Activated CD4-positive, alpha-beta T cell treated with anti-CD3 and anti-CD28 coated beads for 24 hours (primary cell): Measurements from ENCODE around the gene FNIP2.
"Not testable (repeated sequence)": the region's sequence is repeated elsewhere in the genome, so short reads cannot be mapped to it uniquely, and the experiment has no call there.

Experiments
- DNase-seq, 2 donors: peaks; one replicate each; pipeline ENCODE4 v3.0.0-alpha.2; 2020; ENCODE audit warnings: low read depth in 2 of 2

Gene FNIP2

DNA sequence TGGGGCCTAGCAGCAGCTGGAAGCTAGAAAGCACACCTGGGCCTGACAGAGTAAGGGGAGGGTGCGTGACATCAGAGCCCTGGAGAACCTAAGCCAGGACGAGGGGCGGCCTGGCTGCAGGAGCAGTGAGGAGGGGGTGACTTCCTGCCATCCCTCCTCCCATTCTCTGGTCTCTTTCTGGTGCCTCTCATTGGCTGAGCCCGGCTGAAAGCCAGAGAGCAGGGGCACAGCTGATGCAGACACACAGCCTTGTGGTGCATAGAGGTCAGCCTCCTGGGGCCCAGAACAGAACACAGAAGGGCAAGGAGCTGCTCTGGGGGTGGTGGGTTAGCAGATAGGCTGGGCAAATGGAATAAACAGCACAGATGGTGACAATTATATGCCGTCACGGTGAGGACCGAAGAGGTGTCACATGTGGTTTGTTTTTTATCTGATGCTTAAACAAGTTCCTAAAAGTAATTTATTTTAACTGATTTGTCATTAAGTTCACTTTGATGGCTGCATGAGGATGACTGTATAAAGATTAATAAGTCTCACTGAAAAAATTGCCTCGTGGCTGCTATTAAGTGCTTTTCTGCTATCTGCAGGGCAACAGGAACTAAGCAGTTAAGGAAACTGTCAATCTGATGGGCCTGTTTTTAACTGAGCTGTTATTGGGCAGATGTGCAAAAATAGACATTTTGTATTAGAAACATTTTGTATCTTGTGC, 102.0 kb downstream of the FNIP2 start:
- DNase-seq = no peak

DNA sequence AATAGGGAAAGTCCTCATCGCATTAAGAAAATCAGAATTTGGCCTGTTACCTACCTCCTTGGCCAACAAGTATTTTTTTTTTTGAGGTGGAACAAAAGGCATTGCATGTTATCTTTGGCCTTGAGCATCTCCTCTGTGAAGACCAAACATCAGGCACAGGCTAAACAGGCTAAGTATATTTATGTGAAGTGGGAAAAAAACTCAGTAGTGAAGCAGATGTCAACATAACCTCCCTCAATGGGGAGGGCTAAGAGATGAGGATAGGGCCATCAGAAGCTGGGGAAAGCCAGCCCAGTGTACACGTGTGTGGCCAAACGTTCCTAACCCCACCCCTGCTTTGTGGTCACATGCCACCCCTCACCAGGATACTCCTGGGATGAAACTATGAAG, 102.5 kb downstream of the FNIP2 start:
- DNase-seq = no peak

DNA sequence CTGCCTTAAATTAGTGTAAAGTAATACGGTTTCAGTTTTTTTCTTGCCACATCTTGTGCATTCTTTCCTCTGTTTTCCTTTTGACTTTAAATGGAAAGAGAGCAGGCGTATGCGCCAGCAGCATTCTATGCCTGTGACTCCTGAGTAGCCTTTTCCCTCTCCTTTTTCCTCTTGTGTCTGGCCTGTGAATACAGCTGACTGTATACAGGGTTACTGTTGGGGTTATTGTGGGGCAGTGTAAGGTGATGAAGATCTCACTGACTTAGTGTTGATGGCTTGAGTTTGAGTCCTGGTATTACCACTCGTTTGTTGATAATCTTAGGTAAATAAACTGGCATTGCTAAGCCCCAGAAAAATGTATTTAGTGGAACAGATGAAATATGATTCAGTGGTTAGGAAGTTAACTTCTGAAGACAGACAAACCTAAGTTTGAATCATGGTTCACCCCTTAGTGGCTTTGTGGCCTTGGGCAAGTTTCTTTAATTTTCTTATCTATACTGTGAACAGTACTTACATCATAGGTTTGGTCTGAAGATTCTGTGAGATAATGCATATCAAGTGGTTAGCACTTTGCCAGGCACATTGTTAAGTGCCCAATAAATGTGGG, 105.1 kb downstream of the FNIP2 start:
- no peak for DNase-seq

DNA sequence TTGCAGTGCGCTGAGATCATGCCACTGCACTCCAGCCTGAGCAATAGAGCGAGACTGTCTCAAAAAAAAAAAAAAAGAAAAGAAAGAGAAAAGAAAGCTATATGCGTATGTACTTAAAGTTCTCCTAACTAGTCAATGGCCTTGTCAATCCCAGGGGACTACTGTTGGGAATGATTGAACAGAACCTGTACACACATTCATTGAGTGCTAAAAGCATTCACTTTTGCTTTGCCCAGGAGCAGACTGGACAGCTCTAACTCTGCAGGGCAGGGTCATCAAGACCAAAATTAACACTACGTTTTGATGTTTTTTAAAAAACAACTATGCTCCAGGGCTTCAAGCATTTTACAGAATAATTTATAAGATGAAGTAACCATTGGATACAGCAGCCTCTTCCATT, 106.2 kb downstream of the FNIP2 start:
- DNase-seq = no peak

DNA sequence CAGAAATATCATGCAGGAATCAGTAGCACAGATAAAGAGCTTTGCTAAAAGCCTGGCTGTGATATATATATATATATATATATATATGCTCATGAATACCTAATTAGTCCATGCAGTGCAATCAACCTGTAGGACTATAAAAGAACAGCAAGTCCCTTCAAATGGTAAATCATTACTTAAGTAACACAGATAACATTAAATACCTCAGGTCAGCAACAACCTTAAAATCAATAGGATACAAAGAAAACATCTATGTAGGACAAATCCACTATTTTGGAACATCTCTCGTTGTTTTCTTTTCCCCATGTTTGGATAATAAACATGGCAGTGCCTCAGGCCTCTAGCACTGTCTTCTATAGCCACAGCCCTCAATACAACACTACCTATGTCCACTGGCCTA, 106.6 kb downstream of the FNIP2 start:
- DNase-seq = no peak

DNA sequence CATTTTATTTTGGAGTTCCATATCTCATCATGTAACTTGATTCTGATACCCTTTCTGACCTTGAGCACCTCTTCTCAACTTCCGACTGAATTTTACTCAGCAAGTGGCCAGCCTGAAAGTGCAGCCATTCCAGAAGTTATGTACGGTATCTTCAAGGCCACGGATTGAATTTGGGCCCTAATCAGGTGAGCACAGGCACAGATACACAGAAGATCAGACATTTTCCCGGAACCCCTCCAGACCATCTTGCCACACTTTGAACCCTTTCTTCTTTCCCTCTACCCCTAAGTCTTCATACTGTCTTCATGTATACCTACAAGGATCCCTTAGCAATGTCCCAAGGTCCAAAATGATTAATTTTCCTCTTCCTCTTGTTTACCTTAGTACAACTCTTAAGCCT, 108.2 kb downstream of the FNIP2 start:
- no peak for DNase-seq

DNA sequence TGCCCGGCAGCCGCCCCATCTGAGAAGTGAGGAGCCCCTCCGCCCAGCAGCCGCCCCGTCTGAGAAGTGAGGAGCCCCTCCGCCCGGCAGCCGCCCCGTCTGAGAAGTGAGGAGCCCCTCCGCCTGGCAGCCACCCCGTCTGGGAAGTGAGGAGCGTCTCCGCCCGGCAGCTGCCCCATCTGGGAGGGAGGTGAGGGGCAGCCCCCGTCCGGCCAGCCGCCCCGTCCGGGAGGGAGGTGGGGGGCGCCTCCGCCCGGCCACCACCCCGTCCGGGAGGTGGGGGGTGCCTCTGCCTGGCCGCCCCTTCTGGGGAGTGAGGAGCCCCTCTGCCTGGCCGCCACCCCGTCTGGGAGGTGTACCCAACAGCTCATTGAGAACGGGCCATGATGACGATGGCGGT, 113.3 kb downstream of the FNIP2 start:
- DNase-seq = not testable (repeated sequence)

DNA sequence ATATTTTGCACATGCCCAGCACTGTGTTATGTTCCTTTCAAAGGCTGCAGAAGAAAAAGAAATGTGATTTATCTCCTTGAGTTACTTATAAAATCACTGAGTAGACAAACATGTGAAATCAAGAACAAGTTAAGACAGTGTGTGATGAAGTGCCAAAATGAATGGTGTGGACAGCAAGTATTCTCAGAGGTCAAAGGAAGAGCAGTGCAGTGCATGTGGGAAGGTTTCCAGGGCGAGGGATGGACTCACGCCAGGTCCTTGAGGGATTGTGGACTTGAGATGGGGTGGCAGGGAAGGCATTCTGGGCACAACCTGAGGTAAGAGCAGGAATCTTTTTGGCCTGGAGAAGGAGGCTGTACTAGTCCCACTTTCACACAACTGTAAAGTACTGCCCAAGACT, 115.5 kb downstream of the FNIP2 start:
- DNase-seq = no peak

DNA sequence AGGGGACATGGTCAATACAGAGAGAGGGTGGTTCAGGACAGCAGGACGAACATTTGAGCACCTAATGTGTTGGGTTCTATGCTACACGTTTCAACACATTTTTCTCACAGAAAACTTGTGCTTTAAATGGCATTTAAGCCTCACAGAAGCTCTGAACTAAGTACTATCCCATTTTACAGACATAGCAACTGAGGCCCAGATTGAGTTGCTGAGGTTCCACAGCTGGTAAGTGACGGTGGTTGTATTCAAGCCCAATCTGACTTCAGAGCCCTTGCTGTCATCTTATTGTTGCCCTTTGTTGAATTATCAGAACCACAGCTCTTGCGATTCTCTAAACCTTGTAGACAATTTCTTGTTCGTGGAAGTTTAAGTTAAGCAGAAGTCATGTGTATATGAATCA, 116.7 kb downstream of the FNIP2 start:
- DNase-seq = no peak

DNA sequence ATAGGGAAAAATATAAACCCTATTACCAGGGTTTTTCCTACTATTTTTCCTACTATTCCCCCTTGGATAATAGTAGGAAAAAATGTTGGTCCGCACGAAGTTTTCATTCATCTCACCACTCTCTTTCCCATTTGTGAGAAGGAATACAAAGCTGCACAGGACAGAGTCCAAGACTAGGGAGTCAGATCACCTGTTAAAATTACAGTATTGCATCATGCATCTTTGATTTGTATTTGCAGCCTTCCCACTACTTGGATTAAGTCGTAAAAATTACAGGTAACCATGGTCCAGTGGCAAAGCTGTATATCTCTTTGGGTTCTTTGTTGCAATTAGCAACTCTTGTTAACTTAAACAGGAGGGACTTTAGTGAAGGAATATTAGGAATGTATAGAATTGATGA, 121.5 kb downstream of the FNIP2 start:
- no peak for DNase-seq

DNA sequence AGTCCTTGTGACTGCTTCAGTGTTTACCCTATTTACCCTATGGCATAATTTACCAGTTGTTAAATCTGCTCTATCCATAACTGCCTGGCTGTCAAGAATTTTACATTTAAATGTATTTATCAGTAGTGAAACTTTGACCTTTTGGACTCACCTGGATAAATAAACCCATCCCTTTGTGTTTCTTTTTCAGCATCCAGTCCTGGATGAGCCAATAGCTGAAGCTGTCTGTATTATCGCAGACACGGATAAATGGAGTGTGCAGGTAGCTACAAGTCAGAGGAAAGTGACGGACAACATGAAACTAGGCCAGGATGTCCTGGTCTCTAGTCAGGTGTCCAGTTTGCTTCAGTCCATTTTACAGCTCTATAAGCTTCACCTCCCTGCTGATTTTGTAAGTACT, 122.4 kb downstream of the FNIP2 start:
- no peak for DNase-seq

DNA sequence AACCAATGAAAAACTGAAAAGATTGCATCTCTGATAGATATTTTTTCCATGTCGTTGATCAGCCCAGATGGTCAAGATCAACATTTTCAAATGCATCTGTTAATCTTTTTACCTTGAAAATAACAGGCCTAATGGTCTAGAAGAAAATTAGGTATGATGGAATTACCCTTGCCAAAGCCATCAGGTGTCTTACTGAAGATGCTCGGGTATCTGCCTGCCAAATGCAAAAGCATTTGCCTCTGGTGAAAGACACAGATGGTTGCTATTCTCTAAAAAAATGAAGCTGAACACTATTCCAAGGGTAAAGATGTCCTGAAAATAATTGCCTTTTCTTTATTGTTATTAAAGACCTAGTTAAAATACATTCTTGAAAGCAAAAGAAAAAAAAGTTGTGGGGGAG, 126.0 kb downstream of the FNIP2 start:
- no peak for DNase-seq

DNA sequence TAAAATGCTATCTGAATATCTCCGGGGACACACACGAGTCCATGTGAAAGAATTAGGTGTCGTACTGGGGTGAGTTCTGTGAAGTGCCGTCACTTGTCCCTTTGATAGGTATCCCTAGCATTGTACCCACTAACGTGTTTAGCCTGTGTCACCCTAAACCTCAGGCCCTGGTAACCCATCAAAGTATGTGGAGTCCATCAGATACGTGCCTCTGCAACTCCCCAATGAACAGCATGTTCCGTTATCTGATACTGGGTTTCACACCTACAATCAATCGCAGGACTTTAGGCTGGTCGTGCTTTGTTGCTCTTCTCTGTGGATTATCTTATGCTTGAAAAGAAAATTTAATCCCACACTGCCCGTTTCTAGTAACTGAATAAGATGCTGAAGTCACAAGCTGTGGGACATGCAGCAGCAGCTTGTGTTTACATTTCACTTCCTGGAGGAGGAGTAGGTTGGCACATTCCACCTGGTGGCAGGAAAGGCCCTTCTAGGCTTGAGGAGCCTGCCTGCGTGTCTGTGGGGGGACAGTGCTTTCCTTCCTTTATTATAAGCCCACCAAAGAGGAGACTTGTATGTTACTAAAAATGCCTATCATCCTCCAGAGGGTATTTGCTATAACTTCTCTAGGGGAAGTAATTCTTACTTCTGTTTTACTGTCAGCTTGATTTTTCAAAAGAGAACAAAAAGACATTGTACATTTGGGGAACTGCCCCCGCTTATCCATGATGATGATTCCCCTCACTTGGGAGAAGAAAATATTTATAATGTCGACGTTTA, 127.2 kb downstream of the FNIP2 start:
- DNase-seq = no peak

DNA sequence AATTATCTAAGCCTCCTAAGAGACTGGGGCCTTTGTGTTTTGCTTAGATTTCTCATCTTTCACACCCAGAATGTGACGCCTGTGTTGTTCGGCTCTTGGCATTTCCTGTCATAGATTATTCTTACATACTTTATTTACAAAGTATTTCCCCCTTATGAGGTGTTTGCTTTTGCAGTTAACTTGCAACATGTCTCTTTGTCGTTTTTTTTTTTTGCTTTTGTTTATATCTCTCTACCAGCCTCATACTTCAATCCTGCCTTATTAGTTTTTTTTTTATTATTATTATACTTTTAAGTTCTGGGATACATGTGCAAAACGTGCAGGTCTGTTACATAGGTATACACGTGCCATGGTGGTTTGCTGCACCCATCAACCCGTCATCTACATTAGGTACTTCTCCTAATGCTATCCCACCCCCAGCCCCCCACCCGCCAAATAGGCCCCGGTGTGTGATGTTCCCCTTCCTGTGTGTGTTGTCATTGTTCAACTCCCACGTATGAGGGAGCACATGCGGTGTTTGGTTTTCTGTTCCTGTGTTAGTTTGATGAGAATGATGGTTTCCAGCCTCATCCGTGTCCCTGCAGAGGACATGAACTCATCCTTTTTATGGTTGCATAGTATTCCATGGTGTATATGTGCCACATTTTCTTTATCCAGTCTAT, 127.9 kb downstream of the FNIP2 start:
- not testable (repeated sequence) for DNase-seq

DNA sequence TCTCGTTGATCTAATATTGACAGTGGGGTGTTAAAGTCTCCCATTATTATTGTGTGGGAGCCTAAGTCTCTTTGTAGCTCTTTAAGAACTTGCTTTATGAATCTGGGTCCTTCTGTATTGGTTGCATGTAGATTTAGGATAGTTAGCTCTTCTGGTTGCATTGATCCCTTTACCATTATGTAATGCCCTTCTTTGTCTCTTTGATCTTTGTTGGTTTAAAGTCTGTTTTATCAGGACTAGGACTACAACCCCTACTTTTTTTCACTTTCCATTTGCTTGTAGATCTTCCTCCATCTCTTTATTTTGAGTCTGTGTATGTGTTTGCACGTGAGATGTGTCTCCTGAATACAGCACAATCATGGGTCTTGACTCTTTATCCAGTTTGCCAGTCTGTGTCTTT, 131.6 kb downstream of the FNIP2 start:
- DNase-seq = not testable (repeated sequence)

DNA sequence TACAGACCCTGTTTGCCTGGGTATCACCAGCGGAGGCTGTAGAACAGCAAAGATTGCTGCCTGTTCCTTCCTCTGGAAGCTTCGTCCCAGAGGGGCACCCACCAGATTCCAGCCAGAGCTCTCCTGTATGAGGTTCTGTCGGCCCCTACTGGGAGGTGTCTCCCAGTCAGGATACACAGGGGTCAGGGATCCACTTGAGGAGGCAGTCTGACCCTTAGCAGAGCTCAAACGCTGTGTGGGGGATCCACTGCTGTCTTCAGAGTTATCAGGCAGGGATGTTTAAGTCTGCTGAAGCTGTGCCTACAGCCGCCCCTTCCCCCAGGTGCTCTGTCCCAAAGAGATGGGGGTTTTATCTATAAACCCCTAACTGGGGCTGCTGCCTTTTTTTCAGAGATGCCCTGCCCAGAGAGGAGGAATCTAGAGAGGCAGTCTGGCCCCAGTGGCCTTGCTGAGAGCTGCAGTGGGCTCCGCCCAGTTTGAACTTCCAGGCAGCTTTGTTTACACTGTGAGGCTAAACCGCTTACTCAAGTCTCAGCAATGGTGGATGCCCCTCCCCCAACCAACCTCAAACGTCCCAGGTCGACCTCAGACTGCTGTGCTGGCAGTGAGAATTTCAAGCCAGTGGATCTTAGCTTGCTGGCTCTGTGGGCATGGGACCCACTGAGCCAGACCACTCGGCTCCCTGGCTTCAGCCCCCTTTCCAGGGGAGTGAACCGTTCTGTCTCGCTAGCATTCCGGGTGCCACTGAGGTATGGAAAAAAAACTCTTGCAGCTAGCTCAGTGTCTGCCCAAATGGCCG, 133.7 kb downstream of the FNIP2 start:
- not testable (repeated sequence) for DNase-seq

DNA sequence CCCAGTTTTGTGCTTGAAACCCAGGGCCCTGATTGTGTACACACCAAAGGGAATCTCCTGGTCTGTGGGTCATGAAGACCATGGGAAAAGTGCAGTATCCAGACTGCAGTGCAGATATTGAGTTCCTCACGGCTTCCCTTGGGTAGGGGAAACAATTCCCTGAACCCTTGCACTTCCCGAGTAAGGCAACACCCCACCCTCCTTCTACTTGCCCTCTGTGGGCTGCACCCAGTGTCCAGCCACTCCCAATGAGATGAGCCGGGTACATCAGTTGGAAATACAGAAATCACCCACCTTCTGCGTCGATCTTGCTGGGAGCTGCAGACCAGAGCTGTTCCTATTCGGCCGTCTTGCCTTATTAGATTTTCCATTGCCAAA, 134.2 kb downstream of the FNIP2 start:
- DNase-seq = no peak

DNA sequence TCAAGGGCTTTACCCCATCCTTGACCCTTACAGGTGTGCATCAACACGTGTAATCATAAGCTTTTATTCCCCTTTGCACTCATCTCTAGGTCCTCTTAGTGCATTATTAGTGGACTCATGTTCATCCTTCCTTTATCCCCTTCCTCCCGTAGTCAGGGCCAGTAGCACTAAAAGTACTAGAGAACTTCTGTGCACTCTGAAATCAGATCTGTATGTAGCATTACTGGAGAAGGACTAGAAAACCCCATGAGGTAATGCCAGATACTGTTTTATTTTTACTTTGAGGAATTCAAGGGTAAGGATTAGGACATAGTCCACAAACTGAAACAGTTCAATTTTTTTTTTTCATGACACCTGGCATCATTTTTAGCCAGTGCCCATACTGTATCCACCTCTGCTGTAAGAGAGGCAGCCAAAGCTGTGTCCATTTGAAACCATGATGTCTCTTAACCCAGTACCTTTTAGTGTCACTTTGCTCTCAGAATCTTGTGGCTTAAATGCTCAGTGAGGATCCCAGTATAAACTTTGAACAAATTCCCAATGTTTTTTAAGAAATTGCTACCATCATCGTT, 134.7 kb downstream of the FNIP2 start:
- DNase-seq = no peak

DNA sequence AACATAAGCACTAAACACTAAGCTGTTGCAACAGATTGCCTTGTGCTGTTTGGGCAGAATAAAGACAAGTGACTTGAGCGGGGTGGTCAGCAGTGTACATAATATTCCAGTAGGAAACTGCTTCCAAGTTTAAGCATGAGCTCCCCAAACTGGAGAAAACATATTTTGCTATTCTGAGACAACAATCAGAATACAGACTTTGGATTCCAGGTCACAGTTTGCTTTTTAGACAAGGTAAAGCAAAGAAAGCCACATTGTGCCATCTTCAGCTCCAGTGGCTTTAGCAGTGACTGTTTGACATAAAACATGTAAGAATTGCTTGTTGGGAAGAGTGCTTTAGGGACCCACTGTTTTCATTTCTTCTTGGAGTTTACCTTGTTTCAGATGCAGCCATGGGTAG, 136.0 kb downstream of the FNIP2 start:
- DNase-seq = no peak

DNA sequence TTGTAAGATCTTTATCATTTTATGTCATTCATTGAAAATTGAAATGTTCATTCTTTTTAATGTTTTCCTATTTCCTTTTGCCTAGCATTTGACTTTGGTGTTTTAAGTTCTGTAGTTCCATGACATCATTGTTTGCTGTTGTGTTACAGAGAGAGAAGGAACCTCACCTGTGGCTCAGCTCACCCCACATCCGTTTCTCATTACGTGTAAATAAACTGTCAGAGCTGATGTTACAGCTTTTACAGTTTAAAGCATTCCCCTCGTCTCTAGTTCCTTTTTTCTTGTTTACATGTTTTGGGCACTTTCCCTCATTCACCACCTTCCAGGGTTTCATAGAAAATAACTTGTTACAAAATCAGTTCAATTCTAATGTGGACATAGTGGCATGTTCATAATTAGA, 137.2 kb downstream of the FNIP2 start:
- DNase-seq = no peak

DNA sequence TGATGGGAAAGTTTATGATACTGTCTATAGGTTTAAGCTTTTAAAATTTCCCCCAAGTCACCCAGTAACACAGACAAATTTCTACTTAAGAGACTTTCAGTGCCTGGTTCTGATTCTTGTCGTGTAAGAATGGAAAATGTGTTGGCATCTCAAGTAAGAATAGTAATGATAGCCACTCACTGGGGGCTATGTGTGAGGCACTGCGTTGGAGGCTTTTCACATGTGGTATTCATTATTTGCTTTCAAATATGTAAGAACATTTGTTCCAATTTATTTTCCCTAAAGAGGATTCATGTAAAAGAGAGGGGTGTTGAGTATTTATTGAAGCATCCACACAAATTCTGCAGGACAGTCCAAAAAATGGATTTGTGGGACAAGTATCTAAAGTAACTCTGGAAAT, 143.6 kb downstream of the FNIP2 start:
- no peak for DNase-seq
